ENCODE measurements around the gene MSTO1. TPM values are rescaled to one million over a fixed set of nuclear protein-coding genes. Genes with fewer than 3 reads are reported as not detected.
"Not testable (repeated sequence)": the region's sequence is repeated elsewhere in the genome, so short reads cannot be mapped to it uniquely, and the experiment has no call there.

The MSTO1 gene
- total RNA-seq, 4 donors from 2014 or later: 6.8 to 52.0 (median 26.7) TPM

- no peaks in the 10 kb centered on the region for H3K4me1 ChIP-seq
- TF ChIP-seq CTCF (IDR thresholded peaks at IDR 0.05) (no peak), POLR2A (IDR thresholded peaks at IDR 0.05) (no peak)
- DNase-seq: no peak
- H3K36me3 ChIP-seq: no peaks in the 10 kb centered on the region
- no peak overlapping the region for H3K4me3 ChIP-seq
- H3K27ac ChIP-seq: no peak overlapping the region
- H3K27me3 ChIP-seq: no peaks in the 10 kb centered on the region
- no peaks in the 10 kb centered on the region for H3K9me3 ChIP-seq
Measured at GRCh38 chr1:155649676-155650075, 39.7 kb downstream of the MSTO1 start.

GRCh38 chr1:155650231-155650757 is 40.3 kb downstream of the MSTO1 start:
- no peak overlapping the region for H3K27ac ChIP-seq
- H3K9me3 ChIP-seq: no peaks in the 10 kb centered on the region

GRCh38 chr1:155651861-155652661 is 42.0 kb downstream of the MSTO1 start:
- H3K4me3 ChIP-seq: no peak overlapping the region
- no peak overlapping the region for H3K27ac ChIP-seq
- TF ChIP-seq CTCF (IDR thresholded peaks at IDR 0.05): no peak
- no peak for TF ChIP-seq POLR2A (IDR thresholded peaks at IDR 0.05)

More at GRCh38 chr1:155650231-155650757, 40.3 kb downstream of the MSTO1 start:
- Histone ChIP-seq H3K4me1 (no peaks in the 10 kb centered on the region), H3K36me3 (no peaks in the 10 kb centered on the region), H3K4me3 (no peak overlapping the region), H3K27me3 (no peaks in the 10 kb centered on the region)
- no peak for TF ChIP-seq CTCF (IDR thresholded peaks at IDR 0.05)
- no peak for DNase-seq

GRCh38 chr1:155652951-155653350 is 42.9 kb downstream of the MSTO1 start:
- no peak overlapping the region for H3K27ac ChIP-seq
- H3K9me3 ChIP-seq: no peaks in the 10 kb centered on the region
- H3K27me3 ChIP-seq: no peaks in the 10 kb centered on the region
- TF ChIP-seq POLR2A (IDR thresholded peaks at IDR 0.05) (no peak), CTCF (IDR thresholded peaks at IDR 0.05) (no peak)
- no peaks in the 10 kb centered on the region for H3K4me1 ChIP-seq
- DNase-seq: no peak
- H3K36me3 ChIP-seq: no peaks in the 10 kb centered on the region
- no peak overlapping the region for H3K4me3 ChIP-seq

More at GRCh38 chr1:155651861-155652661, 42.0 kb downstream of the MSTO1 start:
- Histone ChIP-seq H3K4me1 (no peaks in the 10 kb centered on the region), H3K27me3 (no peaks in the 10 kb centered on the region), H3K36me3 (no peaks in the 10 kb centered on the region), H3K9me3 (no peaks in the 10 kb centered on the region)
- no peak for DNase-seq

GRCh38 chr1:155657463-155657862 is 47.4 kb downstream of the MSTO1 start:
- Histone ChIP-seq H3K9me3 (no peaks in the 10 kb centered on the region), H3K27ac (no peak overlapping the region), H3K27me3 (no peaks in the 10 kb centered on the region), H3K36me3 (peaks cover 0 to 41% (median 0%) of the 10 kb centered on the region in 3 donors), H3K4me3 (no peak overlapping the region), H3K4me1 (no peaks in the 10 kb centered on the region)
- TF ChIP-seq CTCF (IDR thresholded peaks at IDR 0.05) (no peak), POLR2A (IDR thresholded peaks at IDR 0.05) (no peak)
- no peak for DNase-seq

GRCh38 chr1:155661239-155661638 is 51.2 kb downstream of the MSTO1 start:
- H3K27me3 ChIP-seq, H3K4me3 ChIP-seq, H3K9me3 ChIP-seq, H3K4me1 ChIP-seq, DNase-seq, H3K27ac ChIP-seq: not testable (repeated sequence)
- peaks cover 0 to 79% (median 4%) of the 10 kb centered on the region in 3 donors for H3K36me3 ChIP-seq

Data from Peyer's patch (tissue), 4 donors.